ENCODE results near the gene TRAPPC6A. TPM values are rescaled to one million over a fixed set of nuclear protein-coding genes. Genes with fewer than 3 reads are reported as not detected.
"Not testable (repeated sequence)": the region's sequence is repeated elsewhere in the genome, so short reads cannot be mapped to it uniquely, and the experiment has no call there.

Gene TRAPPC6A
- total RNA-seq, 1 donor from 2014 or later = 20.1 TPM

- DNase-seq (ENCODE audit: low read depth) = peak; percentile 36
Observed at GRCh38 chr19:45130888-45131615, 47.0 kb downstream of the TRAPPC6A start.

- DNase-seq (ENCODE audit: low read depth) = no peak
Observed at GRCh38 chr19:45130236-45130635, 47.8 kb downstream of the TRAPPC6A start.

GRCh38 chr19:45128806-45129205 is 49.2 kb downstream of the TRAPPC6A start:
- no peak for DNase-seq (ENCODE audit: low read depth)

- no peak for DNase-seq (ENCODE audit: low read depth)
Observed at GRCh38 chr19:45128146-45128545, 49.9 kb downstream of the TRAPPC6A start.

GRCh38 chr19:45126654-45127053 is 51.4 kb downstream of the TRAPPC6A start:
- no peak for DNase-seq (ENCODE audit: low read depth)

GRCh38 chr19:45125975-45126493 is 52.0 kb downstream of the TRAPPC6A start:
- DNase-seq (ENCODE audit: low read depth) = peak; percentile 37

- DNase-seq (ENCODE audit: low read depth) = no peak
Observed at GRCh38 chr19:45125360-45125759, 52.7 kb downstream of the TRAPPC6A start.

- DNase-seq (ENCODE audit: low read depth) = no peak
Observed at GRCh38 chr19:45124021-45124420, 54.0 kb downstream of the TRAPPC6A start.

- peak; percentile 19 for DNase-seq (ENCODE audit: low read depth)
Observed at GRCh38 chr19:45123440-45123850, 54.6 kb downstream of the TRAPPC6A start.

GRCh38 chr19:45122832-45123231 is 55.2 kb downstream of the TRAPPC6A start:
- DNase-seq (ENCODE audit: low read depth) = no peak

- no peak for DNase-seq (ENCODE audit: low read depth)
Observed at GRCh38 chr19:45121827-45122345, 56.2 kb downstream of the TRAPPC6A start.

- DNase-seq (ENCODE audit: low read depth) = no peak
Observed at GRCh38 chr19:45119582-45119981, 58.5 kb downstream of the TRAPPC6A start.

GRCh38 chr19:45118591-45119355 is 59.3 kb downstream of the TRAPPC6A start:
- not testable (repeated sequence) for DNase-seq (ENCODE audit: low read depth)

GRCh38 chr19:45118106-45118505 is 59.9 kb downstream of the TRAPPC6A start:
- DNase-seq (ENCODE audit: low read depth) = no peak

GRCh38 chr19:45117671-45118070 is 60.4 kb downstream of the TRAPPC6A start:
- DNase-seq (ENCODE audit: low read depth) = no peak

- no peak for DNase-seq (ENCODE audit: low read depth)
Observed at GRCh38 chr19:45117167-45117594, 60.9 kb downstream of the TRAPPC6A start.

GRCh38 chr19:45115809-45116615 is 62.0 kb downstream of the TRAPPC6A start:
- no peak for DNase-seq (ENCODE audit: low read depth)

- DNase-seq (ENCODE audit: low read depth) = no peak
Observed at GRCh38 chr19:45114116-45114515, 63.9 kb downstream of the TRAPPC6A start.

GRCh38 chr19:45113628-45114027 is 64.4 kb downstream of the TRAPPC6A start:
- no peak for DNase-seq (ENCODE audit: low read depth)

Data from renal cortical epithelial cell (primary cell).